GF-D8 (cell line): Measurements from ENCODE around the gene TMEM245.
"Not testable (repeated sequence)": the region's sequence is repeated elsewhere in the genome, so short reads cannot be mapped to it uniquely, and the experiment has no call there.

Experiments used
- DNase-seq: peaks from one replicate; lab custom pipeline; 2025; lab: John Stamatoyannopoulos, UW

Gene TMEM245

DNA sequence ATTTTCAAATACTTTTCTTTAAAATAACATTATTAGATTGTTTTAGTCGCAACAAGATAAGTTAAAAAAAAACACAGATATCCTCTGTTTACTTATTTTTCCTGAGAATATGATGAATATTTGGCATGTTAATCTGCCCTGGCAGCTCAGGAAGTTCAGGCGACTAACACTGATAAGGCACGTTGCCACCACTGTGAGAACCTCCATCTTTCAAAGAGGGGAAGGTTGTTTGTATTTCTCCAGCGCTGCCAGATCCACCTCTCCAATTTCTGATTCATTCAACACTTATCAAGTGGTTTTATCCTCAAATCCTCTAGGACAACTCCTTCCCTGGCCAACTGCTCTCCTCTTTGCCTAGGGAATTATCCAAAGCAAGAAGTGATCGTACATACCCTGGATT is 128.3 kb downstream of the TMEM245 start:
- no peak for DNase-seq

DNA sequence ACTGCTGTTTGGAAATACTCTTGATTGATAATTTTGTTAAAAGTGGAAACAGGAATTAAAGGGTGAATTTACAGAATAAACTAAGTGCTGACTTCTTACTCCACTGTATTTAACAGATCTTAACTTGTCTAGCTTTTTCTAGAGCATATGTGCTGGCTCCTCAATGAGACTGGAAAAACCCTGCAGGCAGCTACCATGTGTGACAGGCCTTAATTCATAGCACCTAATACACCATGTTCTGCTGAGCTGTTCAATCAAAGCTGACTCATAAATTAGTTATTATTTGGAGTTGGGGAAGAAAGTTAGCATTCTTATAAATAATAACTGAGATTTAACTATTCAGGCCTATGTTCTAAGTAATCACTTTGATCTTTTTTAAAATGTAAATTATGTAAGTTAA is 135.9 kb downstream of the TMEM245 start:
- no peak for DNase-seq

DNA sequence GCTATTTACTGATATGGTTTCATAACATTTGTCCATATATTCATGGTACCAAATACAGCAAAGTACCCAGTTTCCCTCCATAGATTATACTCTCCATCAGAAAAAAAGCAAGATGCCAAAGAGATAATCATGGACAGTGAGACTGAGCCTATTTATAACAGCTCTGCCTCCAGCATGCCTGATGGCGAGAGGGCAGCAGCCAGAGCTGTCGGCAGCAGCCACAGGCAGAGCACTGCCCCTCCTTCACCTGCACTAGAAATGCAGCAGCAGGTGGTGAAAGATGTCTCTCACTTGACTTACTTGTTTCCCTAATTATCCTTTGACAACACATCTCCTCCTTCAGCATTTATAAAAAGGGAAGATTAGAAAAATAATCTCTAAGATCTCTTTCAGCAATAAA is 138.9 kb downstream of the TMEM245 start:
- DNase-seq: no peak

DNA sequence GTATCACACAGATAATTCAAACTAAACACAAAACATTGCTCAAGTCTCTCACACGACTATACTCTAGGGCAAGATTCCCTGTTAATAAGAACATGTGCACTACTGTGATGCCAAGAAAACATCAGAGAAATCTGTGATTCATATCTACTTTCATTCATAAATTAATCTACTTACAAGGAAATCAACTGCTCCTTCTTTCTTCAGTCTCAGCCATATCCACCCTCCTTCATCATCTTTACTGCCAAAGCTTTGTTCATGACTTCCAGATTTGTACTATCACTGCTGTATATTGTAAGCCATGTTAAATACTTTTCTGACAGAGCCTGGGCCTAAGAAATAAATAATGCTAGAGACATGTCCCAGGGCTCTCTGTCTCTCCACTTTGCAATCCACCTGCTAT is 141.5 kb downstream of the TMEM245 start:
- DNase-seq: no peak

DNA sequence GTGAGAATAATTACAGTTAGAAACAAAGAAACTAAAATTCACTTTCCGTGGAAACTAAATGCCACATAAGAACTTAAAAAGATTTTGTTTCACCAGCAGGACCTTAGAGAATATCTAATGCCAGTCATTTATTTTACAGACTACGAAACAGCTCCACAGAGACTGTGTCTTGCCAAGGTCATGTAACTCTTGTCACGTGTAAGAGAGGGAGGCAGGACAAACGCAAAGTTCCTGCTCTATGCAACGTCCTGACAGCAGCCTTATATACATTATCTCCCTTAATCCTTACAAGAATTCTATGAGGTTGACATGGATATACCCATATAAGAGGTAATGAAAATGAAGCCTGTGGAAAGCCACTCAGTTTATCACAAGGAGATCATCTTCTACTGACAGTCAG is 145.9 kb downstream of the TMEM245 start:
- DNase-seq: no peak

DNA sequence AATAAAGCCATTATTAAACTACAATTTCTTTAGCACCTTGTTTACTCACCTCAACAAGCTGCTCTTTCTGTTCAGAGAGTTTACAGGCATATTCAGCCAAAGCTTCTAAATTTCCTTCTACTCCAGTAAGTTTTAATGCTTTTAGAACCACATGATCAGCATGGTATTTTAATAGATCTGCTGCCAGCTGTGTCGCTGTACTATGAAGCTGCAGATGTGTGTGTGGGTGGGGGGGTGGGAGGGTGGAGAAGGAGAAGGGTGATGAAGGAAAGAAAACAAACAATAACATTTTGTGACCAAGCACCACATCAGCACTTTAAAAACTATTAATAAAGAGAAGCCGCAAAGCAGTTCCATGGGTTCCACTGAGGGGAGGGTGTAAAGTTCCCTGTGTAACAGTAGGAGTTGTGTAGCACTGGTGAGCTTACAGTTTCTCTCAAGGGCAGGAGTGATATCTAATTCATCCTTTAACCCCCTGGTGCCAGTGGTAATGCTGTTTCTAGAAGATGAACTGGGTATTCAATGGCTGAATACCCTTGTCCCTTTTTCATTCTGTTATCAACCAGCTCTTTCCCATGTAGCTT is 147.0 kb downstream of the TMEM245 start:
- no peak for DNase-seq

DNA sequence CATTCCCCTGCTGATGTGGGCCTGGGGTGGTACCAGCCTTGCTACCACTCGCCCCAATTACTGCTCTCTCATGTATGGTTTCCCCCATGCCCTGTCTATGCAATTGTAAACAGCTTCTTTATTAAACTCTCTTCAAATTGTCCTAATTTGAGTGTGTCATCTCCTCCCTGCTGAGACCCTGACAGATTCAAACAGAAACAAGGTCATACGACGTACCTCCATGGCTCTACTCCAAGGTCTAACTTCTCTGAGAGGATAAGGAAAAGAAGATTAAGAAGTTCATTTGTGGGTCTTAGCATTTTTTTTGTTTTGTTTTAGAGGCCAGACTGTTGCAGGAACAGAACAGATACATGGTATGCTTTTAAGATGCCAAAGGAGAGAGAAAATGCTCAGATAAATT is 147.6 kb downstream of the TMEM245 start:
- DNase-seq: no peak

DNA sequence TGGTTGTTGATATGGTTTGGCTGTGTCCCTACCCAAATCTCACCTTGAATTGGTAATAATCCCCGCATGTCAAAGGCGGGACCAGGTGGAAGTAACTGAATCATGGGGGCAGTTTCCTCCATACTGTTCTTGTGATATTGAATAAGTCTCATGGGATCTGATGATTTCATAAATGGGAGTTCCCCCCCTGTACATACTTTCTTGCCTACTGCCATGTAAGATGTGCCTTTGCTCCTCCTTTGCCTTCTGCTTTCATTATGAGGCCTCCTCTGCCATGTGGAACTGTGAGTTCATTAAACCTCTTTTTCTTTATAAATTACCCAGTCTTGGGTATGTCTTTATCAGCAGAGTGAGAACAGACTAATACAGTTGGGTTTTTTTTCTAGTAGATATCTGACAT is 148.4 kb downstream of the TMEM245 start:
- not testable (repeated sequence) for DNase-seq

DNA sequence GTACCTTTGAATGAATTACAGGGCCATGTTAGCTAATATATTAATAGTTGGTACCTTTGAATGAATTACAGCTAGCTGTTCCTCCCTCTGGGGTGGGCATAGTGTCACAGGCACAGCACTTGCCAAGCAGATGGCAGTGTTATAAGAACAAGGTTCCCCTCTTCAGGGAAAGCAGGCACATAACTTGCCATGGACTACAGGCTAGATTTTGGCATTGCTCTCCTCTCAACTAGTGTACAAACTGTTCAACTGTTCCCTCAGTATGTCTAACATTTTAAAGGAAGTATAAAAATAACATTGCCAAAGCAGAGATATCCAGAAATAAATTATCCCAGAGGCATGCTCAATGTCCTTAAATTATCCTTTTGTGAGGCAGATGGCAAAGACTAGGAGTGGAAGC is 151.8 kb downstream of the TMEM245 start:
- no peak for DNase-seq
